GM12891 (cell line): ENCODE data around the gene MRPL12.

ENCODE experiments used
- POLR2A ChIP-seq: IDR thresholded peaks from 2 replicates; pipeline ENCODE4 v1.6.1; 2011; ENCODE audit warnings: low read depth, low read length, control low read depth
- POU2F2 ChIP-seq: IDR thresholded peaks from 2 replicates; pipeline ENCODE4 v1.6.1; 2011; ENCODE audit warnings: low read depth, mild to moderate bottlenecking, control low read depth, low read length, moderate library complexity

DNA sequence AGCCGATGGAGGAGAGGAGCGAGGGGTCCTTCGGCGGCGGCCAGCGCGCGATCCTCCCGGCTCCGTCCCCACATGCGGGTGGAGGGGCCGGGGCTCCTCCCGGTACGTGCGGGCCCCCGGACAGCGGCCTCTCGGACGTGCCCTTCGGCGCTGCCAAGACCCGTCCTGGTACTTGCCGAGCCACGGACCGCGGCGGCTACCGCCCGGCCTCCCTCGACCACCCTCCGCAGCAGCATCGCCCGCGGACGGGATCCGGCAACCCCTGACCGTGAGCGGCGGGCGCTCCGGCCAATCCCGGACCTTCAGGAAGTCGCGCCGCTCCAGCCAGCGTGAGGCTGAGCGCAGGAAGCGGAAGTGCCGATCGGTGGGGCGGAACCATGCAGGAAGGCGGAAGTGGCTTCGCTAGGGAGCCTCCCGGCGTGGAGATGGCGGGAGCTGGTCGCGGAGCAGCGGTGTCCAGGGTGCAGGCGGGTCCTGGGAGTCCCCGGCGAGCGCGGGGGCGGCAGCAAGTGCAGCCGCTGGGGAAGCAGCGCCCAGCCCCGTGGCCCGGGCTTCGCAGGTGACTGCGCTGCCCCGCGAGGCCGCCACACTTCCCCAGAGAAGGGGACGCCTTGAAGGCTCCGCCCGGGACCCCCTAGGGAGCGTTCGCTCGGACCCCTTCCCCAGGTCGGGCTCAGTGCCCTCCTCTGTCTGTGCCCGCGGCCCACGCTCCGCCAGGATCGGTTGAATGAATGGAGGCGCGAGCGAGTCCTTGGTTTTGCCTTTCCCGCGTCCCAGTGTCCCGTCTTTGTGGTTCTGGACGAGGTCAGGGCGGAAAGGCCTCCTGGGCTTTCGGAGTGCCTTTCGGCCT is 36.6 kb upstream of the MRPL12 start, which contains the start of the genes CCDC137 and OXLD1:
- peak; percentile 97 for TF ChIP-seq POLR2A
- peak; percentile 67; the same call in 1 of the 2 replicates for TF ChIP-seq POU2F2
